HCT116 (cell line): ENCODE results near the gene TMEM175. TPM values are rescaled to one million over a fixed set of nuclear protein-coding genes. Genes with fewer than 3 reads are reported as not detected.

ENCODE experiments used
- ATAC-seq: fragments of 200-7000 bp; cut with Tn5 transposase; 2 replicates; pipeline ENCODE4 v1.9.1; 2020; ENCODE audit warnings: mild to moderate bottlenecking, moderate library complexity
- BruUV-seq: library from RNA; stranded (reverse); fragments of 400-500 nt; replicated peaks from 2 replicates; lab custom pipeline; 2021; lab: Mats Ljungman, UMichigan
- CTCF ChIA-PET: fragments of 300-600 bp; sonication (Branson Sonifier 250); formaldehyde crosslinking; loops from one replicate; lab custom pipeline; 2021; ENCODE audit warnings: antibody characterized with exemption; lab: Charles Lee
- POLR2A ChIA-PET: fragments of 300-600, 350-600 bp; sonication (Branson Sonifier 250); formaldehyde crosslinking; loops from one replicate; lab custom pipeline; 2021; ENCODE audit warnings: antibody characterized with exemption; lab: Charles Lee
- RAD21 ChIA-PET, 2 experiments: fragments of 300-600 bp; sonication (Branson Sonifier 250); formaldehyde crosslinking; loops; one replicate each; lab custom pipeline; 2023; ENCODE audit warnings: low total read pairs in 2 of 2; ENCODE audit not compliant: uncharacterized antibody in 2 of 2, unreplicated experiment in 2 of 2, low non-redundant PET in 1 of 2; lab: Charles Lee
- DNase-seq: peaks from one replicate; pipeline ENCODE4 v3.0.0-alpha.2; 2010; ENCODE audit warnings: low read depth, low spot score
- H2AFZ ChIP-seq: fragments of 200-600 bp; shearing (Covaris generic), sonication (generic); 2 replicates; pipeline ENCODE4 v1.6.1; 2017; ENCODE audit warnings: low read depth, mixed run types, mixed read lengths, antibody characterized with exemption, low read length; ENCODE audit not compliant: poor library complexity, severe bottlenecking
- H3K27ac ChIP-seq: 2 replicates; pipeline ENCODE4 v1.5.1; 2012; ENCODE audit warnings: low read depth, low read length
- H3K27me3 ChIP-seq: fragments of 200-600 bp; sonication (generic); 2 replicates; pipeline ENCODE4 v1.6.1; 2016; ENCODE audit warnings: mixed run types, low read length, mixed read lengths; ENCODE audit not compliant: insufficient read depth
- H3K36me3 ChIP-seq, 2 experiments: fragments of 200-500 bp in 1 of 2; fragments of 200-600 bp in 1 of 2; sonication (Bioruptor generic) in 1 of 2; sonication (generic) in 1 of 2; 2 replicates each; pipeline versions ENCODE4 v1.5.1 to v1.6.1; 2014 to 2016; ENCODE audit warnings: low read length in 2 of 2, inconsistent platforms in 1 of 2, mixed read lengths in 1 of 2, mixed run types in 1 of 2; ENCODE audit not compliant: insufficient read depth in 2 of 2, control insufficient read depth in 1 of 2
- H3K4me1 ChIP-seq, 2 experiments: fragments of 200-600 bp in 1 of 2; sonication (generic) in 1 of 2; 2 replicates each; pipeline versions ENCODE4 v1.5.1 to v1.6.1; 2012 to 2017; ENCODE audit warnings: low read length in 2 of 2, inconsistent platforms in 1 of 2, mild to moderate bottlenecking in 1 of 2, mixed read lengths in 1 of 2, mixed run types in 1 of 2, moderate library complexity in 1 of 2; ENCODE audit not compliant: insufficient read depth in 2 of 2, control insufficient read depth in 1 of 2
- H3K4me2 ChIP-seq: fragments of 200-600 bp; sonication (generic); 2 replicates; pipeline ENCODE4 v1.6.1; 2017; ENCODE audit warnings: mixed run types, low read length, mixed read lengths
- H3K4me3 ChIP-seq, 2 experiments: fragments of 200-600 bp in 1 of 2; sonication (generic) in 1 of 2; replicated peaks in 1 of 2; 2 replicates each; pipeline ENCODE4 v1.5.1; 2011 to 2016; ENCODE audit warnings: low read length in 2 of 2, control low read depth in 1 of 2, low read depth in 1 of 2, mild to moderate bottlenecking in 1 of 2, mixed read lengths in 1 of 2, mixed run types in 1 of 2
- H3K79me2 ChIP-seq: fragments of 200-600 bp; sonication (generic); 2 replicates; pipeline ENCODE4 v1.6.1; 2017; ENCODE audit warnings: mild to moderate bottlenecking, mixed run types, low read length, moderate library complexity, mixed read lengths; ENCODE audit not compliant: insufficient read depth
- H3K9ac ChIP-seq: fragments of 200-600 bp; sonication (generic); 2 replicates; pipeline ENCODE4 v1.6.1; 2016; ENCODE audit warnings: low read length, mixed read lengths
- H3K9me2 ChIP-seq: fragments of 200-600 bp; sonication (generic), shearing (Covaris generic); 2 replicates; pipeline ENCODE4 v1.6.1; 2017; ENCODE audit warnings: mixed run types, mild to moderate bottlenecking, moderate library complexity; ENCODE audit not compliant: insufficient read depth
- H3K9me3 ChIP-seq, 2 experiments: fragments of 200-500 bp in 1 of 2; fragments of 200-600 bp in 1 of 2; sonication (Bioruptor generic) in 1 of 2; sonication (generic) in 1 of 2; 2 replicates each; pipeline ENCODE4 v1.6.1; 2014 to 2017; ENCODE audit warnings: low read length in 2 of 2, mixed read lengths in 2 of 2, inconsistent platforms in 1 of 2, low read depth in 1 of 2, mild to moderate bottlenecking in 1 of 2, mixed run types in 1 of 2, moderate library complexity in 1 of 2; ENCODE audit not compliant: control insufficient read depth in 1 of 2, insufficient read depth in 1 of 2
- H4K20me1 ChIP-seq: fragments of 200-600 bp; sonication (generic), shearing (Covaris generic); 2 replicates; pipeline ENCODE4 v1.6.1; 2017; ENCODE audit warnings: mixed run types, mild to moderate bottlenecking, moderate library complexity; ENCODE audit not compliant: insufficient read depth
- FOSL1 ChIP-seq: IDR thresholded peaks from 2 replicates; pipeline ENCODE4 v1.6.1; 2012; ENCODE audit warnings: low read depth
- POLR2A ChIP-seq: IDR thresholded peaks from 2 replicates; pipeline ENCODE4 v1.7.0; 2011; ENCODE audit warnings: borderline replicate concordance; ENCODE audit not compliant: insufficient read depth, insufficient read length; ENCODE audit errors: extremely low read depth
- ZNF274 ChIP-seq: fragments of 200-500 bp; sonication (Bioruptor generic); IDR thresholded peaks from 2 replicates; pipeline ENCODE4 v1.6.1; 2014; ENCODE audit warnings: mild to moderate bottlenecking, low read depth, low read length, inconsistent platforms
- intact Hi-C: fragments of 100-400 bp; cut with micrococcal nuclease; formaldehyde crosslinking; loops from 2 replicates; pipeline ENCODE4 v1.10.0; 2022
- total RNA-seq: library from RNA; stranded (reverse); gene quantifications from one replicate; pipeline ENCODE4 v1.2.1, GENCODE V29; 2021; ENCODE audit not compliant: unreplicated experiment
- TF ChIP-seq, protein P1 (sequence below): IDR thresholded peaks from 2 replicates; pipeline ENCODE4 v1.6.1; 2012; ENCODE audit warnings: low read depth
- TF ChIP-seq, protein P2 (sequence below): IDR thresholded peaks from 2 replicates; pipeline ENCODE4 v1.6.1; 2011; ENCODE audit warnings: mild to moderate bottlenecking, low read length, moderate library complexity; ENCODE audit not compliant: insufficient replicate concordance; ENCODE audit errors: extremely low read depth
- TF ChIP-seq, protein P3 (sequence below), 3 experiments: fragments of 200-600 bp in 1 of 3; sonication (generic) in 1 of 3; IDR thresholded peaks in 2 of 3; conservative IDR thresholded peaks in 1 of 3; 2 replicates each; pipeline ENCODE4 v1.5.1; 2012 to 2017; ENCODE audit warnings: low read depth in 2 of 3, low read length in 2 of 3, antibody characterized with exemption in 1 of 3, borderline replicate concordance in 1 of 3, control low read depth in 1 of 3, mild to moderate bottlenecking in 1 of 3, mixed read lengths in 1 of 3, mixed run types in 1 of 3, moderate library complexity in 1 of 3; ENCODE audit not compliant: insufficient read depth in 1 of 3

TMEM175 gene
- total RNA-seq, 1 experiment from 2014 or later, result 17.5 TPM

DNA sequence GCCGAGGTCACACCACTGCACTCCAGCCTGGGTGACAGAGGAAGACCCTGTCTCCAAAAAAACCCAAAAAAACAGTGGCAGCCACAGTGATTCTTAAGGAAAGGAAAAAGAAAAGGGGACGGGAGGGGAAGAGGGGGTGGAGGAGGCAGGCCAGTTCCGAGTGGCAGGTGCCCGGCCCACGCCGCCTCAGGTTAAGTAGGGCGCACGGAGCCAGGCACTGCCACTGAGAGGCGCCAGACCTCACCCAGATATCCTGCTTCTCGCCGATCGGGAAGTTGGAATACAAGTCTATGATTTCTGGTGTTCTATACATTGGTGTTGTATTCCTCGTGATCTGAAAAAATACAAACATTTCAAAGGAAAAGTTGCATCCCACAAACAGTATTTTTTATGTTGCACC is 36.0 kb upstream of the TMEM175 start:
- Histone ChIP-seq H3K79me2 (peaks cover 10% of the 10 kb centered on the region; the same call in 1 of the 2 replicates), H3K9me3 (no peaks in the 10 kb centered on the region), H3K9ac (no peak overlapping the region), H3K4me1 (no peaks in the 10 kb centered on the region), H3K27me3 (no peaks in the 10 kb centered on the region), H3K36me3 (peaks cover 2% of the 10 kb centered on the region in 2 experiments; a peak in 3 of 4 replicates), H2AFZ (no peak overlapping the region), H3K4me3 (no peak overlapping the region), H3K27ac (no peak overlapping the region), H4K20me1 (no peaks in the 10 kb centered on the region), H3K9me2 (no peaks in the 10 kb centered on the region), H3K4me2 (no peak overlapping the region)
- CTCF ChIA-PET, result no interaction called here
- 0 out of 2 replicates have a peak, but pooled peaks have one; percentile 48 for ATAC-seq
- no peak for DNase-seq
- RAD21 ChIA-PET, result no interaction called here
- POLR2A ChIA-PET, result no interaction called here
- intact Hi-C loops, result no loop called here
- BruUV-seq, result no TSS peak
- TF ChIP-seq, protein P1, sequence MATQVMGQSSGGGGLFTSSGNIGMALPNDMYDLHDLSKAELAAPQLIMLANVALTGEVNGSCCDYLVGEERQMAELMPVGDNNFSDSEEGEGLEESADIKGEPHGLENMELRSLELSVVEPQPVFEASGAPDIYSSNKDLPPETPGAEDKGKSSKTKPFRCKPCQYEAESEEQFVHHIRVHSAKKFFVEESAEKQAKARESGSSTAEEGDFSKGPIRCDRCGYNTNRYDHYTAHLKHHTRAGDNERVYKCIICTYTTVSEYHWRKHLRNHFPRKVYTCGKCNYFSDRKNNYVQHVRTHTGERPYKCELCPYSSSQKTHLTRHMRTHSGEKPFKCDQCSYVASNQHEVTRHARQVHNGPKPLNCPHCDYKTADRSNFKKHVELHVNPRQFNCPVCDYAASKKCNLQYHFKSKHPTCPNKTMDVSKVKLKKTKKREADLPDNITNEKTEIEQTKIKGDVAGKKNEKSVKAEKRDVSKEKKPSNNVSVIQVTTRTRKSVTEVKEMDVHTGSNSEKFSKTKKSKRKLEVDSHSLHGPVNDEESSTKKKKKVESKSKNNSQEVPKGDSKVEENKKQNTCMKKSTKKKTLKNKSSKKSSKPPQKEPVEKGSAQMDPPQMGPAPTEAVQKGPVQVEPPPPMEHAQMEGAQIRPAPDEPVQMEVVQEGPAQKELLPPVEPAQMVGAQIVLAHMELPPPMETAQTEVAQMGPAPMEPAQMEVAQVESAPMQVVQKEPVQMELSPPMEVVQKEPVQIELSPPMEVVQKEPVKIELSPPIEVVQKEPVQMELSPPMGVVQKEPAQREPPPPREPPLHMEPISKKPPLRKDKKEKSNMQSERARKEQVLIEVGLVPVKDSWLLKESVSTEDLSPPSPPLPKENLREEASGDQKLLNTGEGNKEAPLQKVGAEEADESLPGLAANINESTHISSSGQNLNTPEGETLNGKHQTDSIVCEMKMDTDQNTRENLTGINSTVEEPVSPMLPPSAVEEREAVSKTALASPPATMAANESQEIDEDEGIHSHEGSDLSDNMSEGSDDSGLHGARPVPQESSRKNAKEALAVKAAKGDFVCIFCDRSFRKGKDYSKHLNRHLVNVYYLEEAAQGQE, result no peak
- TF ChIP-seq FOSL1 (no peak), POLR2A (no peak), ZNF274 (no peak)
- TF ChIP-seq, protein P2, sequence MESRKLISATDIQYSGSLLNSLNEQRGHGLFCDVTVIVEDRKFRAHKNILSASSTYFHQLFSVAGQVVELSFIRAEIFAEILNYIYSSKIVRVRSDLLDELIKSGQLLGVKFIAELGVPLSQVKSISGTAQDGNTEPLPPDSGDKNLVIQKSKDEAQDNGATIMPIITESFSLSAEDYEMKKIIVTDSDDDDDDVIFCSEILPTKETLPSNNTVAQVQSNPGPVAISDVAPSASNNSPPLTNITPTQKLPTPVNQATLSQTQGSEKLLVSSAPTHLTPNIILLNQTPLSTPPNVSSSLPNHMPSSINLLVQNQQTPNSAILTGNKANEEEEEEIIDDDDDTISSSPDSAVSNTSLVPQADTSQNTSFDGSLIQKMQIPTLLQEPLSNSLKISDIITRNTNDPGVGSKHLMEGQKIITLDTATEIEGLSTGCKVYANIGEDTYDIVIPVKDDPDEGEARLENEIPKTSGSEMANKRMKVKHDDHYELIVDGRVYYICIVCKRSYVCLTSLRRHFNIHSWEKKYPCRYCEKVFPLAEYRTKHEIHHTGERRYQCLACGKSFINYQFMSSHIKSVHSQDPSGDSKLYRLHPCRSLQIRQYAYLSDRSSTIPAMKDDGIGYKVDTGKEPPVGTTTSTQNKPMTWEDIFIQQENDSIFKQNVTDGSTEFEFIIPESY, result no peak
- TF ChIP-seq, protein P3, sequence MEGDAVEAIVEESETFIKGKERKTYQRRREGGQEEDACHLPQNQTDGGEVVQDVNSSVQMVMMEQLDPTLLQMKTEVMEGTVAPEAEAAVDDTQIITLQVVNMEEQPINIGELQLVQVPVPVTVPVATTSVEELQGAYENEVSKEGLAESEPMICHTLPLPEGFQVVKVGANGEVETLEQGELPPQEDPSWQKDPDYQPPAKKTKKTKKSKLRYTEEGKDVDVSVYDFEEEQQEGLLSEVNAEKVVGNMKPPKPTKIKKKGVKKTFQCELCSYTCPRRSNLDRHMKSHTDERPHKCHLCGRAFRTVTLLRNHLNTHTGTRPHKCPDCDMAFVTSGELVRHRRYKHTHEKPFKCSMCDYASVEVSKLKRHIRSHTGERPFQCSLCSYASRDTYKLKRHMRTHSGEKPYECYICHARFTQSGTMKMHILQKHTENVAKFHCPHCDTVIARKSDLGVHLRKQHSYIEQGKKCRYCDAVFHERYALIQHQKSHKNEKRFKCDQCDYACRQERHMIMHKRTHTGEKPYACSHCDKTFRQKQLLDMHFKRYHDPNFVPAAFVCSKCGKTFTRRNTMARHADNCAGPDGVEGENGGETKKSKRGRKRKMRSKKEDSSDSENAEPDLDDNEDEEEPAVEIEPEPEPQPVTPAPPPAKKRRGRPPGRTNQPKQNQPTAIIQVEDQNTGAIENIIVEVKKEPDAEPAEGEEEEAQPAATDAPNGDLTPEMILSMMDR (IDR thresholded peaks at IDR 0.05 in 2 of 3, conservative IDR thresholded peaks at IDR 0.05 in 1 of 3; ENCODE audit: borderline replicate concordance in 1 of 3, insufficient read depth in 1 of 3, low read depth in 2 of 3, low read length in 2 of 3), result peak in 2 of 3 experiments; percentile 20 to 32; a peak in 5 of 6 replicates
